Astrocyte of the cerebellum (primary cell): ENCODE data around the gene KRT80.

Experiments used
- DNase-seq: peaks from one replicate; pipeline ENCODE4 v3.0.0-alpha.2; 2011; ENCODE audit warnings: low read depth
- H3K4me3 ChIP-seq: 2 replicates; pipeline ENCODE4 v1.5.1; 2011; ENCODE audit warnings: mild to moderate bottlenecking, low read depth, low read length, moderate library complexity
- in situ Hi-C: cut with HindIII; loops from 2 replicates; pipeline ENCODE4 v1.10.0; 2017; ENCODE audit warnings: low sequenced_read_pairs
- TF ChIP-seq, protein P1 (sequence below): IDR thresholded peaks from 2 replicates; pipeline ENCODE4 v1.5.1; 2012; ENCODE audit warnings: low read length, low read depth, moderate library complexity, mild to moderate bottlenecking; ENCODE audit errors: missing control alignments

KRT80 gene

GRCh38 chr12:52189376-52190174, 2.2 kb downstream of the KRT80 start:
- TF ChIP-seq, protein P1, sequence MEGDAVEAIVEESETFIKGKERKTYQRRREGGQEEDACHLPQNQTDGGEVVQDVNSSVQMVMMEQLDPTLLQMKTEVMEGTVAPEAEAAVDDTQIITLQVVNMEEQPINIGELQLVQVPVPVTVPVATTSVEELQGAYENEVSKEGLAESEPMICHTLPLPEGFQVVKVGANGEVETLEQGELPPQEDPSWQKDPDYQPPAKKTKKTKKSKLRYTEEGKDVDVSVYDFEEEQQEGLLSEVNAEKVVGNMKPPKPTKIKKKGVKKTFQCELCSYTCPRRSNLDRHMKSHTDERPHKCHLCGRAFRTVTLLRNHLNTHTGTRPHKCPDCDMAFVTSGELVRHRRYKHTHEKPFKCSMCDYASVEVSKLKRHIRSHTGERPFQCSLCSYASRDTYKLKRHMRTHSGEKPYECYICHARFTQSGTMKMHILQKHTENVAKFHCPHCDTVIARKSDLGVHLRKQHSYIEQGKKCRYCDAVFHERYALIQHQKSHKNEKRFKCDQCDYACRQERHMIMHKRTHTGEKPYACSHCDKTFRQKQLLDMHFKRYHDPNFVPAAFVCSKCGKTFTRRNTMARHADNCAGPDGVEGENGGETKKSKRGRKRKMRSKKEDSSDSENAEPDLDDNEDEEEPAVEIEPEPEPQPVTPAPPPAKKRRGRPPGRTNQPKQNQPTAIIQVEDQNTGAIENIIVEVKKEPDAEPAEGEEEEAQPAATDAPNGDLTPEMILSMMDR = no peak
- DNase-seq = no peak
- in situ Hi-C loops = no loop called here
- H3K4me3 ChIP-seq = no peak overlapping the region

DNA sequence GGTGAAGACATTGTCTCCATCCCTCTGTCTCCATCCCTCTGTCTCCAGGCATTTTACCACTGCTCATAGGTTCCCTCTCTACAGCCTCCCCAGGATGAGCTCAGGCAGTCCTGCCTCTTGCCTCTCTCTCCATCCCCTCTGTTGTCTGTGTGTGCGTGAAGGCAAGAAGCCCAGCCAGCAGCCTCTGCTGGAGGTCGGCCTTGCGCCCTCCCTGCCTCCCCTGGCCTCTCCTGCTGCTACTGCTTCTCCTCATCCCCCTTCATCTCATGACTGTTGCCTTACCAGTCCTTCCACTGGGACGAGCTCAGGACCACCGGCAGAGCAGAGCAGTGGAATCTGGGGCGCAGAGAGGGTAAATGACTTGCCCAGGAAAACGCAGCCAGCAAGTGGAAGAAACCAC, 3.2 kb downstream of the KRT80 start:
- in situ Hi-C loops = no loop called here
- H3K4me3 ChIP-seq = no peak overlapping the region
- DNase-seq = no peak
- TF ChIP-seq, protein P1 = no peak

- in situ Hi-C loops = no loop called here
- no peak overlapping the region for H3K4me3 ChIP-seq
- DNase-seq = no peak
- TF ChIP-seq, protein P1 = no peak
These were observed 4.2 kb downstream of the KRT80 start for GRCh38 chr12:52187640-52188039.

DNA sequence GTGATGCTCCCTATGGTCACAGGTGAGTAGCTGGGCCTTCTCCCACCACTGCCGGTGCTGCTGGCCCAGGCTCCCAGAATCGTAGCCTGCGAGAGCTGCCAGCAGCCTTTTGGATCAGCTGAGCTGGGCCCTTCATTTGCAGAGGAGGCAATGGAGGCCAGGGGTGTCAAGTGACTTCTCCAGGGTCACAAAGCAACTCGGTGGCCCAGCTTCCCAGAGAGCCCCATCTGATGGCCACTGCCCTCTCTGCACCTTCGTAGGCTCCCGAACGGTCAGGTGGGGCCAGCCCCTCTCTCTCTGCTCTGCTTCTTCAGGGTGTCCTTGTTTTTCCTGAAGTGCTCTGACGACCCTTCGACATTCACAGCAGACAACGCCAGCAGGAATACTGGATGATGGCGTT, 4.6 kb downstream of the KRT80 start:
- in situ Hi-C loops = no loop called here
- TF ChIP-seq, protein P1 = no peak
- no peak for DNase-seq
- no peak overlapping the region for H3K4me3 ChIP-seq

GRCh38 chr12:52186118-52186840, 5.5 kb downstream of the KRT80 start:
- peak; percentile 38 for DNase-seq
- no peak overlapping the region for H3K4me3 ChIP-seq
- in situ Hi-C loops = no loop called here
- TF ChIP-seq, protein P1 = no peak

DNA sequence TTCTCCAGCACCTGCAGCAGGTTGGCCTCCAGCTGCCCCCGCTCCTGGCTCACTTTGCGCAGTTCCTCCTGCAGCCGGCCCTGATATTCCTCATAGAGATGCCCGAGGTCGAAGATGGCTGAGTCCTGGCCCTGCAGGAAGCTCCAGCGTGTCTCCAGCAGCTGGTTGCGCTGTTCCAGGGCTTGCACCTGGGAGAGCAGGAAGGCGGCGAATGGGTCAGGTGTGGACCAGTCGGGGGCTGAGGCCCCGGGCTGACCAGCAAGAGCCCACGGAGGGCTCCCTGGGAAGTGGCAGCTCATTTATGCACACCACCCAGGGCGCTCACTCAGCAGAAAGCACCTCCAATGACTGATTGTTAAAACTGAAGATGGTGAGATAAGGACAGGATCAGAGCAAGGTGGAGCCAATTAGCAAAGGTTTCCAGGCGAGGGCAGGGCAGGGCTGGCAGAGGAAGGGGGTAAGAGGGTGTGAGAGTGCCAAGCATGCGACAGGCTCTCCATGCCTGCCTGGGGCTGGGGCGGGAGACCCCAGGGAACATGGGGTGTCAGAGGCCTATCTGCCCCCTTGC, 6.3 kb downstream of the KRT80 start:
- in situ Hi-C loops = no loop called here
- TF ChIP-seq, protein P1 = no peak
- DNase-seq = no peak
- H3K4me3 ChIP-seq = no peak overlapping the region
